HG03066 (cell line): ENCODE data around the gene TMEM35B.
"Not testable (repeated sequence)": the region's sequence is repeated elsewhere in the genome, so short reads cannot be mapped to it uniquely, and the experiment has no call there.

Experiments used
- ATAC-seq: cut with Tn5 transposase; IDR thresholded peaks from one replicate; pipeline ENCODE4 v1.9.1; 2021; ENCODE audit warnings: low read depth; ENCODE audit not compliant: unreplicated experiment

TMEM35B gene

DNA sequence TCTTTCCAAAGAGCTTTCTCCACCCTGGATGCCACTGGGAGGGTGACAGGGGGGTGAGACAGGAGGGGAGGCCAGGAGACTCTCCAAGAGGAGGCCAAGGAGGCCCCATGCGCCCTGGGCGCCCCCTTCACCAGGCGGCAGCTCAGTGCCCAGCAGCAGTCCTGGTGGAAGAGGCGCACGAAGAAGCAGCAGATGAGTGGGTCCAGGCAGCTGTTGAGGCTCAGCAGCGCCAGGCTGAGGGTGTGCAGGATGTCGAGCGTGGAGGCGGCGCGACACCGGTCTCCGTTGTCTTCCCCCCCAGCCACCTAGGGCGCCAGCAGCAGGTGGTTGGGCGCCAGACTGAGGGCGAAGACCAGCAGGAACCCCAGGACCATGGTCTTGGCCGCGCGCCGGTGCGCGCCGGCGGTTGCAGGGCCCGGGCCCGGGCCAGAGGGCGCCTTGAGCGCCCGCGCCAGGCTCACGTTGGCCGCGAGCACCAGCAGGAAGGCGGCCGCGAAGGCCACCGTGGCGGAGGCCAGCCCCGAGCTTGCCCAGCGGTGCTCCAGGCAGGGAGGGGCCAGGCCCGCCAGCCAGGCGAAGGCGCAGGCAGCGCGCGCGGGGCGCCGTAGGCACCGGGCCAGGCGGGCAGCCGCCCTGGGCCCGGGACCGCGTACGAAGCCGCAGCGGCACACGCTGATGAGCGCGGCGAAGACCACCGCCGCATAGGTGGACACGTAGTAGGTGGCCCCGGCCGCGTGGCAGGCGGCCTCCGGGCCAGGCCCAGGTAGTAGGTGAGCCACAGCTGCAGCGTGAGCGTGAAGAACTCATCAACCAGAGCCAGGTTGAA lies 8.6 kb downstream of the TMEM35B start:
- ATAC-seq = no peak

DNA sequence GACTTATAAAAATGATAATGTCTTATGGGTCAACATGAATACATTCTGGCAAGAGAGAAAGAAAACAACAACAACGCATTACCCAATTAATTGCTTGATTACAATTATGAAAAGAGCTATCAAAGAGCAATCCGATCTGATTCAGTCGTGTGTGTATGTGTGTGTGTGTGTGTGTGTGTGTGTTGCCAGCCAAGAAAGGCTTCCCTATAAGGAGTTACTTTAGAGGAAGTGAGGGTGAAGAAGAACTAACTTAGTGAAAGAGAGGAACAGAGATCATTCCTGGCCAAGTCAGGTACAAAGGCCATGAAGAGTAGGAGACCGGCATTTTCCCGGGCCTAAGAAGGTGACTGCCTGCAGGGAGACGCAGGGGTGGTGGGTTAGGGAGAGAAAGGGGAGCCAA lies 9.4 kb downstream of the TMEM35B start:
- ATAC-seq = no peak

GRCh38 chr1:34975338-34975737 lies 9.8 kb downstream of the TMEM35B start:
- ATAC-seq = no peak

- no peak for ATAC-seq
Observed at GRCh38 chr1:34974626-34975025, 10.5 kb downstream of the TMEM35B start.

- no peak for ATAC-seq
Observed at GRCh38 chr1:34973326-34973725, 11.8 kb downstream of the TMEM35B start.

- no peak for ATAC-seq
Observed at GRCh38 chr1:34970829-34971228, 14.3 kb downstream of the TMEM35B start.

- ATAC-seq = no peak
Observed at GRCh38 chr1:34970220-34970735, 14.9 kb downstream of the TMEM35B start.

GRCh38 chr1:34968297-34968696 lies 16.9 kb downstream of the TMEM35B start:
- not testable (repeated sequence) for ATAC-seq

- not testable (repeated sequence) for ATAC-seq
Observed at GRCh38 chr1:34967672-34968071, 17.5 kb downstream of the TMEM35B start.

GRCh38 chr1:34965597-34965996 lies 19.6 kb downstream of the TMEM35B start:
- no peak for ATAC-seq

- no peak for ATAC-seq
Observed at GRCh38 chr1:34950428-34950827, 34.7 kb downstream of the TMEM35B start.

DNA sequence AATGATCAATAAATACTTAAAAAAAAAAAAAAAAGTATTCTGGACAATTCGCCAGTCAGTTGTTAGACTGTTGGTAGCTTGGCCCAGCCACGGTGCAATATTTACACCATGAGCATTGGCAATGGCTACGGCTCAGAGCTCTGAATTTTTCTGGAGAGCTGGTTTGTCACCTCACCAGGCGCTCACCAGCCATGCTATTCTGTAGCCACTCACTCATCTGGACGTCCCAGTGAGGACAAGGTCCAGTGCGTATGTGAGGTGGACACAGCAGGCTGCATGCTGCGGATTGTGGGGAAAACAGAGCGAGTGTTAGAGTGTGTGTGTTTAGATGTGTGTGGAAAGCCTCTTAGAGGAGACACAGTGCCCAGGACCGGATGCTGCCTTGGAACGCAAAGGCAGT lies 36.4 kb downstream of the TMEM35B start:
- ATAC-seq = not testable (repeated sequence)

DNA sequence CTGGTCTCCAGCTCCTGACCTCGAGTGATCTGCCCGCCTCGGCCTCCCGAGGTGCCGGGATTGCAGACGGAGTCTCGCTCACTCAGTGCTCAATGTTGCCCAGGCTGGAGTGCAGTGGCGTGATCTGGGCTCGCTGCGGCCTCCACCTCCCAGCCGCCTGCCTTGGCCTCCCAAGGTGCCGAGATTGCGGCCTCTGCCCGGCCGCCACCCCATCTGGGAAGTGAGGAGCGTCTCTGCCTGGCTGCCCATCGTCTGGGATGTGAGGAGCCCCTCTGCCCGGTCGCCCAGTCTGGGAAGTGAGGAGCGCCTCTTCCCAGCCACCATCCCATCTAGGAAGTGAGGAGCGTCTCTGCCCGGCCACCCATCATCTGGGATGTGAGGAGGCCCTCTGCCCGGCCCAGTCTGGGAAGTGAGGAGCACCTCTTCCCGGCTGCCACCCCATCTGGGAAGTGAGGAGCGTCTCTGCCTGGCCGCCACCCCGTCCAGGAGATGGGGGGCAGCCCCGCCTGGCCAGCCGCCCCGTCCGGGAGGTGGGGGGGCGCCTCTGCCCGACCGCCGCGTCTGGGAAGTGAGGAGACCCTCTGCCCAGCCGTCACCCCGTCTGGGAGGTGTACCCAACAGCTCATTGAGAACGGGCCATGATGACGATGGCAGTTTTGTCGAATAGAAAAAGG lies 37.4 kb downstream of the TMEM35B start:
- not testable (repeated sequence) for ATAC-seq

GRCh38 chr1:34946211-34946610 lies 38.9 kb downstream of the TMEM35B start:
- ATAC-seq = no peak

GRCh38 chr1:34941798-34942197 lies 43.3 kb downstream of the TMEM35B start:
- ATAC-seq = not testable (repeated sequence)
